Mesendoderm (in vitro differentiated cells): Measurements from ENCODE around the gene TLE6.

ENCODE experiments used
- DNase-seq: peaks from one replicate; pipeline ENCODE4 v3.0.0; 2013
- H2AK5ac ChIP-seq: 2 replicates; pipeline ENCODE4 v1.6.1; 2013; ENCODE audit warnings: low read length, inconsistent platforms
- H2BK120ac ChIP-seq: 2 replicates; pipeline ENCODE4 v1.6.1; 2013; ENCODE audit warnings: low read depth, mild to moderate bottlenecking, low read length, moderate library complexity, mixed read lengths
- H2BK15ac ChIP-seq: replicated peaks from 2 replicates; pipeline ENCODE4 v1.6.1; 2013; ENCODE audit warnings: low read depth, mild to moderate bottlenecking, moderate library complexity
- H2BK5ac ChIP-seq: 2 replicates; pipeline ENCODE4 v1.6.1; 2013; ENCODE audit warnings: low read length, inconsistent platforms
- H3K18ac ChIP-seq: 2 replicates; pipeline ENCODE4 v1.6.1; 2013; ENCODE audit warnings: mild to moderate bottlenecking, low read length, mixed read lengths
- H3K23ac ChIP-seq: one replicate; pipeline ENCODE4 v1.6.1; 2013; ENCODE audit warnings: low read length
- H3K27ac ChIP-seq: 2 replicates; pipeline ENCODE4 v1.5.1; 2013; ENCODE audit warnings: low read depth, mild to moderate bottlenecking, inconsistent platforms, low read length, moderate library complexity
- H3K27me3 ChIP-seq: 2 replicates; pipeline ENCODE4 v1.6.1; 2013; ENCODE audit warnings: low read length, control low read depth, mild to moderate bottlenecking, inconsistent platforms; ENCODE audit not compliant: insufficient read depth, poor library complexity
- H3K36me3 ChIP-seq: 2 replicates; pipeline ENCODE4 v1.6.1; 2013; ENCODE audit warnings: low read length, inconsistent platforms; ENCODE audit not compliant: control insufficient read depth, insufficient read depth
- H3K4ac ChIP-seq: one replicate; pipeline ENCODE4 v1.6.1; 2013; ENCODE audit warnings: low read depth, mild to moderate bottlenecking, low read length, moderate library complexity
- H3K4me1 ChIP-seq: 2 replicates; pipeline ENCODE4 v1.6.1; 2013; ENCODE audit warnings: low read depth, low read length, inconsistent platforms; ENCODE audit not compliant: control insufficient read depth
- H3K4me2 ChIP-seq: 2 replicates; pipeline ENCODE4 v1.6.1; 2013; ENCODE audit warnings: low read length
- H3K4me3 ChIP-seq: 2 replicates; pipeline ENCODE4 v1.5.1; 2013; ENCODE audit warnings: mild to moderate bottlenecking, low read length
- H3K56ac ChIP-seq: one replicate; pipeline ENCODE4 v1.6.1; 2013; ENCODE audit warnings: low read length
- H3K79me1 ChIP-seq: 2 replicates; pipeline ENCODE4 v1.6.1; 2013; ENCODE audit warnings: low read length, inconsistent platforms
- H3K79me2 ChIP-seq: 2 replicates; pipeline ENCODE4 v1.6.1; 2013; ENCODE audit warnings: mild to moderate bottlenecking, low read length; ENCODE audit not compliant: control insufficient read depth, insufficient read depth
- H3K9ac ChIP-seq: 2 replicates; pipeline ENCODE4 v1.6.1; 2013; ENCODE audit warnings: low read length, inconsistent platforms
- H4K5ac ChIP-seq: one replicate; pipeline ENCODE4 v1.6.1; 2013; ENCODE audit warnings: low read length
- H4K8ac ChIP-seq: one replicate; pipeline ENCODE4 v1.6.1; 2013; ENCODE audit warnings: low read depth, mild to moderate bottlenecking, control low read depth, low read length, moderate library complexity
- WGBS: extraction: QIAGEN DNeasy Blood & Tissue Kit; methylation state at CpG from one replicate; pipeline ENCODE4 v1.1.7; 2013; ENCODE audit warnings: low lambda C conversion rate, missing lambda C conversion rate; ENCODE audit not compliant: insufficient coverage; ENCODE audit errors: extremely low coverage; 5-methylcytosine and 5-hydroxymethylcytosine counted together

Gene TLE6

GRCh38 chr19:2944775-2945574 is 32.4 kb upstream of the TLE6 start, which contains the start of gene ZNF77:
TSS of gene ZNF77 (minus strand) at chr19:2944971. CDS start at chr19:2944840, 131 bp downstream.
- H3K56ac ChIP-seq, result peak within 1 kb of the TSS; percentile 84
- no peak within 1 kb of the TSS for H2BK15ac ChIP-seq
- H3K4me3 ChIP-seq, result peak within 1 kb of the TSS; percentile 77
- H3K27me3 ChIP-seq, result no peaks in the 10 kb centered on the region
- H3K4me1 ChIP-seq, result peaks cover 4% of the 10 kb centered on the region
- no peak within 1 kb of the TSS for H3K27ac ChIP-seq
- H3K79me1 ChIP-seq, result peaks cover 6% of the 10 kb centered on the region
- H4K5ac ChIP-seq, result no peak within 1 kb of the TSS
- no peak within 1 kb of the TSS for H3K18ac ChIP-seq
- H3K79me2 ChIP-seq, result peaks cover 5% of the 10 kb centered on the region
- no peak within 1 kb of the TSS for H2BK5ac ChIP-seq
- no peak within 1 kb of the TSS for H2AK5ac ChIP-seq
- H3K23ac ChIP-seq, result peak within 1 kb of the TSS; percentile 45
- H2BK120ac ChIP-seq, result no peak within 1 kb of the TSS
- peak within 1 kb of the TSS; percentile 84 for H3K4me2 ChIP-seq
- no CpG with 5 or more reads among the region's 74 CpGs for WGBS
- DNase-seq, result peak; percentile 99
- H4K8ac ChIP-seq, result no peak within 1 kb of the TSS
- no peaks in the 10 kb centered on the region for H3K36me3 ChIP-seq
- peak within 1 kb of the TSS; percentile 80 for H3K9ac ChIP-seq
- H3K4ac ChIP-seq, result no peak within 1 kb of the TSS

DNA sequence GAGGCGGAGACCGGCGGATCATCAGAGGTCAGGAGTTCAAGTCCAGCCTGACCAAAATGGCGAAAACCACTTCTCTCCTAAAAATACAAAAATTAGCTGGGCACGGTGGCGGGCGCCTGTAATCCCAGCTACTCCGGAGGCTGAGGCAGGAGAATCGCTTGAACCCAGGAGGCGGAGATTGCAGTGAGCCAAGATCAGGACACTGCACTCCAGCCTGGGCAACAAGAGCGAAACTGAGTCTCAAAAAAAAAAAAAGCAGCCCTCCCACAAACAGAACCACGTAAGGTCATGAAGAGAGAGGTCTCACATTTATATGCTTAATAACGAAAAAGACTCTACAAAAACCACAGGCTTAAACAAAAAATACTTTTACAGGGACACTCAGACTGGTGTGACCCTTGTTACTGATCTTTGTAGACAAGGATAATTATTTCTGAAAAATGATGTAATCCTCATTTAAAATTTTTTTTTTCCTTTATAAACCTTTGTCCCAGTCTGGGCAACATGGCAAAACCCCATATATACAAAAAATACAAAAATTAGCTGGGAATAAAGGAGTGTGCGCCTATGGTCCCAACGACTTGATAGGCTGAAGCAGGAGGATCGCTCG is 31.7 kb upstream of the TLE6 start:
- no peak overlapping the region for H3K4ac ChIP-seq
- no peaks in the 10 kb centered on the region for H3K27me3 ChIP-seq
- H3K4me2 ChIP-seq, result no peak overlapping the region
- no peak overlapping the region for H3K4me3 ChIP-seq
- H3K9ac ChIP-seq, result no peak overlapping the region
- H3K18ac ChIP-seq, result no peak overlapping the region
- peaks cover 8% of the 10 kb centered on the region for H3K79me1 ChIP-seq
- no peak overlapping the region for H3K56ac ChIP-seq
- no peaks in the 10 kb centered on the region for H3K36me3 ChIP-seq
- H3K4me1 ChIP-seq, result peaks cover 4% of the 10 kb centered on the region
- WGBS, result no CpG with 5 or more reads among the region's 17 CpGs
- H3K27ac ChIP-seq, result no peak overlapping the region
- H2BK15ac ChIP-seq, result no peak overlapping the region
- H3K79me2 ChIP-seq, result peaks cover 5% of the 10 kb centered on the region
- DNase-seq, result no peak
- H4K8ac ChIP-seq, result no peak overlapping the region
- H2AK5ac ChIP-seq, result no peak overlapping the region
- no peak overlapping the region for H2BK5ac ChIP-seq
- no peak overlapping the region for H4K5ac ChIP-seq
- H3K23ac ChIP-seq, result no peak overlapping the region
- no peak overlapping the region for H2BK120ac ChIP-seq

DNA sequence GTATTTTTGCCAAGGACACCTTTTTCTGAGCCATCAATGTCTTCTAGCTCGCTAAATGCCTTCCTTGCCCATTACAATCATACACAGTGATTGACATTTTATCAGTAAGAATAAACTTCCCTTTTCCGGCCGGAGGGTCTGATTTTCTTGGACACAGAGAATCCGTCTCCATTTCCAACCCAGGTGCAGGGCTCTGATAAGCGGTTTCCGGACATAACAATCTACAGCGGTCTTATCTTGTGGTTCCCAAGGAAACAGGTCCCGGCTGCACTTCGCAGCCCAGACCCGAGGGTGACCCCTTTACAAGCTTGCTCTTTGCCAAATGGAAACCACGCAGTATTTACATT is 27.5 kb upstream of the TLE6 start:
- no peak overlapping the region for H4K8ac ChIP-seq
- peaks cover 5% of the 10 kb centered on the region for H3K79me2 ChIP-seq
- no peak overlapping the region for H2BK15ac ChIP-seq
- no peak overlapping the region for H2AK5ac ChIP-seq
- H3K36me3 ChIP-seq, result no peaks in the 10 kb centered on the region
- H3K4me3 ChIP-seq, result peak overlapping the region; percentile 96
- H3K18ac ChIP-seq, result peak overlapping the region; percentile 81
- peak overlapping the region; percentile 56 for H2BK5ac ChIP-seq
- H3K4me1 ChIP-seq, result peaks cover 4% of the 10 kb centered on the region
- peak overlapping the region; percentile 74 for H3K4me2 ChIP-seq
- H3K27me3 ChIP-seq, result no peaks in the 10 kb centered on the region
- H3K79me1 ChIP-seq, result peaks cover 8% of the 10 kb centered on the region
- peak overlapping the region; percentile 90 for H3K27ac ChIP-seq
- H3K4ac ChIP-seq, result peak overlapping the region; percentile 83
- no CpG with 5 or more reads among the region's 11 CpGs for WGBS
- H3K9ac ChIP-seq, result peak overlapping the region; percentile 96
- no peak overlapping the region for H2BK120ac ChIP-seq
- peak overlapping the region; percentile 95 for H3K56ac ChIP-seq
- H3K23ac ChIP-seq, result peak overlapping the region; percentile 56
- peak; percentile 91 for DNase-seq
- peak overlapping the region; percentile 29 for H4K5ac ChIP-seq

DNA sequence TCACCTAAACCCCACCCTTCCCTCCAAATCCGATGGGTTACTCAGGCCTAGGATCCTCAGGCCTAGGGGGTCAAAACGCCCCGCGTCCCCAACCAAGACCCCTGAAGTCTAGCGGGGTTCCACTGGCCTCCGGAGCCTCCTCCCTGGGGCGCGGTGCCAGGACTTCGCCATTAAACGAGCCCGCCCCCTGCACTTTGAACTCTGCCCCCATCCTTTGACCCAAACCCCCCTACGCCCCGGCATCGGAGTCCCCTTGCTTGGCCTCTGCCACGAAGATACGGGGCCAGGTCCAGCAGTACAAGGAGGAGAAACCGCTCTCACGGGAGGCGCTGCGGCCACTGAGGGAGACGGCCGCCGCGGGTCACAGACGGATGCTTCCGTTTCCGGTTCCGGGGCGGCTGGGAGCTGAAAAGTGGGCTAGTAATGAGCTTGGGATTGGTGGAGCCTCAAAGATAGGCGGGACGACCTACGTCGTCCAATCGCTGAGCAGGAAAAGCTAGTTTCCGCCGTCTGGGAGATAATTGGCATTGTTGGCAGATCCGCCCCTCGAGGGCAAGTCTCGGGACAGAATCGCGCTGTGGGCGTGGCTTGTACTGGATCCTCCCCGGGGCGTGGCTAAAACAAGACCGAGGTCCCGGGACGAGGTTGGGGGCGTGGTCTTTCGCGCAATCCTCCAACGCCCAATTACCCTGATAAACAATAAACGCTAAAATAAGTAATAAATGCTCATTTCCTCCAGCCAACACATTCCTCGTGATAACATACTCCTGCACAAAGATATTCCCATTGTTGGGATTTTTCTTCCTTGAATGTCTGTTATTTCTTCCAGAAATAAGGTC is 26.9 kb upstream of the TLE6 start:
- Histone ChIP-seq H3K23ac (peak overlapping the region; percentile 56), H3K79me1 (peaks cover 8% of the 10 kb centered on the region), H3K4ac (peak overlapping the region; percentile 83), H3K9ac (peak overlapping the region; percentile 96), H3K4me2 (peak overlapping the region; percentile 74), H3K27me3 (no peaks in the 10 kb centered on the region), H2BK15ac (no peak overlapping the region), H3K4me1 (peaks cover 4% of the 10 kb centered on the region), H4K5ac (peak overlapping the region; percentile 29), H3K56ac (peak overlapping the region; percentile 95), H2BK5ac (peak overlapping the region; percentile 56), H3K27ac (peak overlapping the region; percentile 90), H3K4me3 (peak overlapping the region; percentile 96), H3K79me2 (peaks cover 5% of the 10 kb centered on the region), H3K18ac (peak overlapping the region; percentile 81), H2BK120ac (no peak overlapping the region), H2AK5ac (no peak overlapping the region), H4K8ac (peak overlapping the region; percentile 90), H3K36me3 (no peaks in the 10 kb centered on the region)
- DNase-seq, result peak; percentile 100
- WGBS, result no CpG with 5 or more reads among the region's 53 CpGs

DNA sequence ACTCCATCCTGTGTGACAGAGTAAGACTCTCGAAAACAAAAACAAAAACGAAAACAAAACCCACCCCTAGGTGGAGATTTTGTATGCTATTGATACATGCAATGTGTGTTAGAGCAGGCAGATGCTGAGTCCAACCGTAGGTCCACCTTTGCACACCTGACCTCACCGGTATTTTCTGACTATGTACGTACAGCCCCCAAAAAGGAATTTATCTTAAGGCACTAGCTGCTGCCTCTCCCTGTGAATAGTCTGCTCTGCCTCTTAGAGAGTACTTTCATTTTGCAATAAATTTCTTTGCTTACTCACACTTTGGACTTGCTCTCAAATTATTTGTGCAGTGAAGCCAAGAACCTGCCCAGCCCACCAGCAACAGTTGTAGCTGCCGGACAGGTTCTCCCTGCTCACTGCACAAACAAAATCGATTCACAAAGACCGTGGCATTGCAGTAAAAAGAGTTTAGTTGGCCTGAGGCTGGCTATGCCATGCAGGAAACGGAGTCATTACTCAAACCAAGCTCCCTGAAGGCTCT is 24.3 kb upstream of the TLE6 start:
- H3K4ac ChIP-seq, result no peak overlapping the region
- no CpG with 5 or more reads among the region's 9 CpGs for WGBS
- no peak overlapping the region for H3K27ac ChIP-seq
- H3K4me2 ChIP-seq, result no peak overlapping the region
- no peak overlapping the region for H2BK5ac ChIP-seq
- H3K18ac ChIP-seq, result no peak overlapping the region
- no peak overlapping the region for H3K23ac ChIP-seq
- H3K36me3 ChIP-seq, result no peaks in the 10 kb centered on the region
- peaks cover 5% of the 10 kb centered on the region for H3K79me2 ChIP-seq
- H2BK120ac ChIP-seq, result no peak overlapping the region
- no peaks in the 10 kb centered on the region for H3K27me3 ChIP-seq
- no peak for DNase-seq
- H2AK5ac ChIP-seq, result no peak overlapping the region
- peaks cover 4% of the 10 kb centered on the region for H3K4me1 ChIP-seq
- no peak overlapping the region for H4K5ac ChIP-seq
- no peak overlapping the region for H3K56ac ChIP-seq
- H3K79me1 ChIP-seq, result peaks cover 8% of the 10 kb centered on the region
- H2BK15ac ChIP-seq, result no peak overlapping the region
- H3K9ac ChIP-seq, result no peak overlapping the region
- H4K8ac ChIP-seq, result no peak overlapping the region
- H3K4me3 ChIP-seq, result no peak overlapping the region
